ENCODE results near the gene CMBL. TPM values are rescaled to one million over a fixed set of nuclear protein-coding genes. Genes with fewer than 3 reads are reported as not detected.

Gene CMBL
- total RNA-seq, 1 experiment from 2014 or later, result 12.6 TPM

DNA sequence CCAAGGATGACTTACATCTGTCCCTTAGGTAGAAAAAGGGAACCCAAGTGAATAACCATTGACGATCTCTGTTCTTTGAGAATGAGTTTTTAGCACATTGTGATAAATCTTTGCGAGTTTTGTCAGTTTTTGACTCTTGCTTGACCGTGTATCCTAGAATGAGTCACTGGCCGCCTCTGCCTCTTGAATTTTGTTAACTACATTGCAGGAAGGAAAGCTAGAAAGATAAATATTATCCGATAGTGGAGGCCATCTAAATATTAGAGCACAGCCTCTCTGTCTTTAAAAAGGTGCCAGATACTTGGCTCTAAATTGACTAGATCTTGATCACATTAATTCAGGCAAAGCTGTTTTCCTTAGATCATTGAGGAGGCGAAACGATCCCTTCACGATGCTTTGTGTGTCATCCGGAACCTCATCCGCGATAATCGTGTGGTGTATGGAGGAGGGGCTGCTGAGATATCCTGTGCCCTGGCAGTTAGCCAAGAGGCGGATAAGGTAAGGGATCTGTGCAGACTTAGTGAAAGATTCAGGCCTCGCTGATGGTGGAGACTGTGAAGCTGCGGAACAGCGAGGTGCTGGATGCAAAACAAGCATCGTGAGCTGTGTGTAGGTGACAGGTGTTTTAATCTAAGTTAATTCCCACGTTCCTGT, 45.5 kb downstream of the CMBL start:
- H3K36me3 Mint-ChIP-seq (ENCODE audit: insufficient read depth in 1 of 3, low read depth in 3 of 3), result peaks cover 54 to 83% (median 74%) of the 10 kb centered on the region in 3 experiments
- H3K9me3 ChIP-seq (ENCODE audit: control insufficient read depth, low read depth, low read length), result no peaks in the 10 kb centered on the region
- no peaks in the 10 kb centered on the region for H3K23me2 ChIP-seq (ENCODE audit: insufficient read length, low read depth, low read length, poor library complexity, severe bottlenecking)

More for the DNA sequence above, 45.5 kb downstream of the CMBL start:
- no peak overlapping the region for H3K18ac ChIP-seq (ENCODE audit: insufficient read length, low read depth, low read length)
- Mint-ChIP-seq H3K27me3 (ENCODE audit: low read depth) (no peaks in the 10 kb centered on the region), H3K4me1 (no peaks in the 10 kb centered on the region), H3K27ac (peak overlapping the region in 2 of 3 experiments; percentile 6 to 52; a peak in 1 of 7 replicates), H3K9me3 (no peaks in the 10 kb centered on the region), H3K4me3 (no peak overlapping the region)
- H3K4me1 ChIP-seq (ENCODE audit: insufficient read depth, low read length), result no peaks in the 10 kb centered on the region
- H2BK120ac ChIP-seq (ENCODE audit: low read depth, low read length, poor library complexity, severe bottlenecking), result no peak overlapping the region
- no peak overlapping the region for H3K14ac ChIP-seq (ENCODE audit: insufficient read depth, low read length)
- H3K79me1 ChIP-seq (ENCODE audit: insufficient read depth, low read depth, low read length, poor library complexity, severe bottlenecking), result no peaks in the 10 kb centered on the region
- H2AK5ac ChIP-seq (ENCODE audit: insufficient read length, low read length), result no peak overlapping the region
- no peak overlapping the region for H2BK12ac ChIP-seq (ENCODE audit: insufficient read length, low read depth, low read length)
- H3K4ac ChIP-seq (ENCODE audit: low read depth, low read length), result no peak overlapping the region
- H3K23ac ChIP-seq (ENCODE audit: insufficient read length, low read depth, low read length), result no peak overlapping the region
- no peak overlapping the region for H3K27ac ChIP-seq (ENCODE audit: insufficient read length, low read depth, low read length)
- H3K27me3 ChIP-seq (ENCODE audit: insufficient read depth, low read length), result no peaks in the 10 kb centered on the region
- H3K4me2 ChIP-seq (ENCODE audit: insufficient read depth, insufficient read length, low read length), result no peak overlapping the region
- no peak overlapping the region for H4K8ac ChIP-seq (replicated peaks; ENCODE audit: insufficient read length, low read depth, low read length)
- no peaks in the 10 kb centered on the region for H3K79me2 ChIP-seq (ENCODE audit: insufficient read depth, low read length)
- no peak overlapping the region for H2AFZ ChIP-seq (ENCODE audit: low read length)
- peaks cover 2% of the 10 kb centered on the region for H4K20me1 ChIP-seq (ENCODE audit: control insufficient read depth, insufficient read depth, insufficient read length)
- H2BK20ac ChIP-seq (ENCODE audit: low read depth, low read length, poor library complexity, severe bottlenecking), result no peak overlapping the region
- no peak overlapping the region for H3K9ac ChIP-seq (ENCODE audit: extremely low read depth, insufficient read length, low read length)
- WGBS (ENCODE audit: extremely low coverage, insufficient read length, low lambda C conversion rate), result no CpG with 5 or more reads among the region's 18 CpGs
- no peak overlapping the region for H2BK5ac ChIP-seq (ENCODE audit: insufficient read length, low read length)
- no peak for TF ChIP-seq CTCF (conservative IDR thresholded peaks at IDR 0.05)
- no peak overlapping the region for H2BK15ac ChIP-seq (ENCODE audit: low read depth, low read length)
- no peak overlapping the region for H3K56ac ChIP-seq (ENCODE audit: insufficient read length, low read depth, low read length)
- H4K5ac ChIP-seq (ENCODE audit: insufficient read length, low read depth, low read length), result no peak overlapping the region
- H3T11ph ChIP-seq (ENCODE audit: low read length), result no peak overlapping the region
- H4K91ac ChIP-seq (ENCODE audit: insufficient read length, low read depth, low read length), result no peak overlapping the region
- no peak for DNase-seq
